HEK293T (cell line): ENCODE measurements around the gene PTCD2.
"Not testable (repeated sequence)": the region's sequence is repeated elsewhere in the genome, so short reads cannot be mapped to it uniquely, and the experiment has no call there.

ENCODE experiments used
- CTCF ChIA-PET: fragments of 350-600 bp; formaldehyde crosslinking; extraction: SDS; loops from one replicate; lab custom pipeline; 2021; ENCODE audit warnings: antibody characterized with exemption, inconsistent platforms; lab: Yijun Ruan, JAX
- POLR2A ChIA-PET: fragments of 350-600 bp; formaldehyde crosslinking; extraction: SDS; loops from one replicate; lab custom pipeline; 2020; ENCODE audit warnings: antibody characterized with exemption, inconsistent platforms; lab: Yijun Ruan, JAX
- DNase-seq: peaks from one replicate; pipeline ENCODE4 v3.0.0; 2012; ENCODE audit warnings: mixed read lengths; ENCODE audit errors: extremely low spot score
- ARNT ChIP-seq: fragments of 450-650 bp; IDR thresholded peaks from 2 replicates; pipeline ENCODE4 v1.6.1; 2017; ENCODE audit warnings: mild to moderate bottlenecking
- BHLHE40 ChIP-seq: fragments of 450-650 bp; IDR thresholded peaks from 2 replicates; pipeline ENCODE4 v1.6.1; 2016; ENCODE audit warnings: mild to moderate bottlenecking, moderate library complexity, borderline replicate concordance
- CTBP1 ChIP-seq: fragments of 450-650 bp; IDR thresholded peaks from 2 replicates; pipeline ENCODE4 v1.6.1; 2016; ENCODE audit warnings: borderline replicate concordance
- ELF4 ChIP-seq: fragments of 450-650 bp; IDR thresholded peaks from 2 replicates; pipeline ENCODE4 v1.6.1; 2017; ENCODE audit warnings: antibody characterized with exemption
- FOXA1 ChIP-seq: fragments of 450-650 bp; IDR thresholded peaks from 2 replicates; pipeline ENCODE4 v1.6.1; 2016; ENCODE audit warnings: mild to moderate bottlenecking
- FOXK2 ChIP-seq: fragments of 450-650 bp; IDR thresholded peaks from 2 replicates; pipeline ENCODE4 v1.6.1; 2016; ENCODE audit warnings: mild to moderate bottlenecking
- FOXM1 ChIP-seq: fragments of 450-650 bp; IDR thresholded peaks from 2 replicates; pipeline ENCODE4 v1.6.1; 2017; ENCODE audit warnings: mild to moderate bottlenecking, borderline replicate concordance
- HDGF ChIP-seq: fragments of 450-650 bp; IDR thresholded peaks from 2 replicates; pipeline ENCODE4 v1.6.1; 2017; ENCODE audit warnings: antibody characterized with exemption, borderline replicate concordance
- L3MBTL2 ChIP-seq: fragments of 450-650 bp; conservative IDR thresholded peaks from 2 replicates; pipeline ENCODE4 v1.6.1; 2016; ENCODE audit warnings: mild to moderate bottlenecking
- LEF1 ChIP-seq: fragments of 450-650 bp; IDR thresholded peaks from 2 replicates; pipeline ENCODE4 v1.6.1; 2017; ENCODE audit warnings: mild to moderate bottlenecking, borderline replicate concordance
- NFRKB ChIP-seq: fragments of 450-650 bp; IDR thresholded peaks from 2 replicates; pipeline ENCODE4 v1.6.1; 2016; ENCODE audit warnings: mild to moderate bottlenecking, moderate library complexity
- PKNOX1 ChIP-seq: fragments of 450-650 bp; IDR thresholded peaks from 2 replicates; pipeline ENCODE4 v1.6.1; 2016
- SP1 ChIP-seq: fragments of 450-650 bp; IDR thresholded peaks from 2 replicates; pipeline ENCODE4 v1.6.1; 2017
- SUZ12 ChIP-seq: fragments of 450-650 bp; IDR thresholded peaks from 2 replicates; pipeline ENCODE4 v1.6.1; 2016; ENCODE audit warnings: mild to moderate bottlenecking
- TARDBP ChIP-seq: fragments of 450-650 bp; IDR thresholded peaks from 2 replicates; pipeline ENCODE4 v1.6.1; 2016
- ZNF384 ChIP-seq: fragments of 450-650 bp; IDR thresholded peaks from 2 replicates; pipeline ENCODE4 v1.6.1; 2016

PTCD2 gene

GRCh38 chr5:72307968-72308852, 12.0 kb upstream of the PTCD2 start:
- peak; percentile 86; the same call in 1 of the 2 replicates for TF ChIP-seq TARDBP
- no peak for TF ChIP-seq HDGF
- TF ChIP-seq ELF4: no peak
- peak; percentile 91 for TF ChIP-seq L3MBTL2
- POLR2A ChIA-PET: interaction anchor here (0.6 to 2.4 kb wide), 6 partner anchors 10 to 200 kb away, joined by 3 to 15 read pairs (median 6); partner anchors contain the start of genes MRPS27 and PTCD2
- peak; percentile 92 for DNase-seq
- CTCF ChIA-PET: interaction anchor here (0.5 to 1.4 kb wide), 5 partner anchors 9 to 525 kb away, joined by 3 to 6 read pairs (median 4); no protein-coding TSS in a partner anchor

DNA sequence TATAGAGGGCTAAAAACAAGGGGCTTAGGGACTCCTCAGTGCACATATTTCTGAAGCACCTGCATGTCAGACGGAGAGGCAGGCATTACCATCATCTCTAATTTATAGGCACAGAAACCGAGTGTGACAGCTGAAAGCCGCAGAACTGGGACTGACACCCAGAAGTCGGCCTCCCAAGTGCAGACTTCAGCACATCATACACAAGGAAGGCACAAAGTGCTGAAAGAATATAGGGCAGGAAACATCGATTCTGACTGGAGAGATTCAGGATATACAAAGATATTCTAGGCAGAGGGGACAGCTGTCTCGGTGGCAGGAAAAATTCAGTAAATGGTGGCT, 11.4 kb upstream of the PTCD2 start:
- POLR2A ChIA-PET: interaction anchor here (1.4 to 2.4 kb wide), 5 partner anchors 9 to 201 kb away, joined by 3 to 15 read pairs (median 7); partner anchors contain the start of genes MRPS27 and PTCD2
- no peak for DNase-seq
- TF ChIP-seq PKNOX1: peak; percentile 24; the same call in 1 of the 2 replicates
- no peak for TF ChIP-seq FOXK2
- TF ChIP-seq FOXA1: no peak
- TF ChIP-seq ELF4: no peak
- no peak for TF ChIP-seq ZNF384
- TF ChIP-seq CTBP1: no peak
- CTCF ChIA-PET: interaction anchor here (0.5 to 1.4 kb wide), 5 partner anchors 9 to 526 kb away, joined by 3 to 6 read pairs (median 4); no protein-coding TSS in a partner anchor

DNA sequence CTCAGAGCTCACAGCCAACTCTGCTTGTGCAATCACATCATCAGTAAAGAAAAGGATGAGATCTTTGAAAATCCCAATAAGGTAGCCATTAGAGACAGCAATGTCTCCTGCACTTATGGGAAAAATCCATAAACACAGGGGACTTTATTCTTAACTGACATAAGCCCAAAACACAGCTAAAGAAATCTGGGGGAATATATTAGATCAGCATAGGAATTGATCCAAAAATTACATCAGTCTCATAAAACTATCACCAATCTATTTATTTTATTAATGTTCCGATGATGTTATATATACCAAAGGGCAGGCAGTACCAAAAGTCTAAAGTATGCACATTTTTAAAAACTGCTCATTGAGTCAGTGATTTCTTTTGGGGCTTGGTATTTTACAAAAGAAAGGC, 7.0 kb upstream of the PTCD2 start:
- POLR2A ChIA-PET: no interaction called here
- TF ChIP-seq FOXK2 (no peak), ARNT (no peak), ELF4 (no peak), ZNF384 (no peak), TARDBP (no peak), NFRKB (no peak), FOXA1 (no peak), PKNOX1 (no peak), HDGF (no peak), BHLHE40 (no peak), CTBP1 (no peak), L3MBTL2 (no peak), FOXM1 (no peak), SP1 (no peak), SUZ12 (no peak), LEF1 (no peak)
- CTCF ChIA-PET: no interaction called here
- no peak for DNase-seq

DNA sequence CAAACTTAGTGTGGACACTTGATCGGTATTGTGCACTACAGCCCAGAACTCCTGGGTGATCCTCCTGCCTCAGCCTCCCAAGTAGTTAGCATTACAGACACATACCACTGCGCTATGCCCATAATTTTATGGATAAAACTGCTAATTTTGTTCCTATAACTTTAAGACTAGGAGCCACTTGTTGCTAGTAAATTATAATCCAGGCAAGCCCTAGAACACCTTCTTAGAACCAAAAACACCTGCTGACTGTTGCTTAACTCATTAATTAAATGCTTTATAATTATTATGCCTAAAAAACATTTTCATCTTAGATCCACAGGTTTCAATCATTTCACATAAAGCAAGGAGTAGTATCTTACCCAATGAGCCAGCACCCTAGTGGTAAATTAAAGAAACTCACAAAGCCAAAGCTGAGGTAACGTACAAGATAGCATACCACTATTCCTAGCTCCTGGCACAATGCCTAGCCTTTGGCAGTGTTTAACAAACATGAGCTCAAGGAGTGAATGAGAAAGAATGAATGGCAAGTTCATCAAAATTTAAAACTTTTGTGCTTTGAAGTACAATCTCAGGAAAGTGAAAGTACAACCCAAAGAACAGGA, 5.5 kb upstream of the PTCD2 start:
- CTCF ChIA-PET: no interaction called here
- POLR2A ChIA-PET: interaction anchor here (1.4 kb wide), 1 partner anchor 10 kb away, joined by 4 read pairs; no protein-coding TSS in a partner anchor
- TF ChIP-seq LEF1 (no peak), TARDBP (no peak), HDGF (no peak), FOXK2 (no peak), SUZ12 (no peak), ARNT (no peak), PKNOX1 (no peak), CTBP1 (no peak)
- no peak for DNase-seq

DNA sequence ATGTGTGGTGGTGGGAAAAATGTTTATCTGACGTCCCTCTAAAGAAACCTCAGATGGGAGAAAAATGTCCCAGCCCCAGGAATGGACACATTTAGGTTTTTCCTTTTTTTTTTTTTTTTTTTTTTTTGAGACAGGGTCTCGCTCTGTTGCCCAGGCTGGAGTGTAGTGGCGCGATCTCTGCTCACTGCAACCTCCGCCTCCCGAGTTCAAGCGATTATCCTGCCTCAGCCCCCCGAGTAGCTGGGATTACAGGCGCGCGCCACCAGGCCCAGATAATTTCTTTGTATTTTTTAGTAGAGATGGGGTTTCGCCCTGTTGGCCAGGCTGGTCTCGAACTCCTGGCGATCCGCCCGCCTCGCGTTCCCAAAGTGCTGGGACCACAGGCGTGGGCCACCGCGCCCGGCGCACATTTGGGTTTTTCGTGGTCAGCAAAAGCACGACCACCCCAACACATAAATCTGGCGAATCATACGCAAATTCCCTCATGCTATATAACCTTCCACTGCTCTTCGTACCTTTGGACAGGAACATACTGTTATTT, 668 bp upstream of the PTCD2 start:
- CTCF ChIA-PET, DNase-seq: not testable (repeated sequence)
- POLR2A ChIA-PET: interaction anchor here (0.8 to 1.2 kb wide), 12 partner anchors 9 to 988 kb away, joined by 3 to 15 read pairs (median 4); no protein-coding TSS in a partner anchor
- peak; percentile 85 for TF ChIP-seq ZNF384

DNA sequence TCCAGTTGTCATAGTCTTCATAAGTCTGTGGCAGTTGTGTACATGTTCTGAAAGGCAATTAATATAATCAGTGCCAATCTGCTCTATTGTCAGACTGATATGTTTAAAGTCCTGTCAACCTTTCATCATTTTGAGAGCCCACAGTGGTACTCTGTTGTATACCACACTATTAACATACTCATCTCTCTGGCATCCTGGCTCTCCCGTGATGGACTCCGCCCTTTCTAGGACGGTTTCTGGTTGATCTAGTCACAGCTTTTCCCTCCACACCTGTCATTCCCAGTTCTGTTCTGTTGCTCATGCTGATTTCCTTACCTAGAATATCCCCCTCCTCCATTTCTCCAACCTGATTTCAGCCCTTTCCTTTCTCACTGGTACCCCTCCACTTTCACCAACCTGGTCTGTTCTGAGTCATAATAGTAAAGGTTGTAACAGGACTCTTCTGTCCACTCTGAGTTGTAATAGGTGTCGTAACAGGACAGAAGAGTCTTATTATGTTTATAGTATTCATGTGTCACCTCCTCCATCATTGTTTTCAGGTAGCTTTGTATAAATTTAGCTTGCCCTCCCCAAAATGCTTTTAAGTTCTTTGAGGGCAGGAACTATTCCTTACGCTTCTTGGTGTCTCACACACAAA, 4.1 kb downstream of the PTCD2 start:
- CTCF ChIA-PET: no interaction called here
- TF ChIP-seq LEF1 (no peak), FOXA1 (no peak), TARDBP (no peak), ARNT (no peak), CTBP1 (no peak), PKNOX1 (no peak), NFRKB (no peak), ZNF384 (no peak), BHLHE40 (no peak), FOXK2 (no peak), SP1 (no peak), L3MBTL2 (no peak), ELF4 (no peak), HDGF (no peak), FOXM1 (no peak), SUZ12 (no peak)

More for the DNA sequence above, 4.1 kb downstream of the PTCD2 start:
- DNase-seq: no peak
- POLR2A ChIA-PET: no interaction called here
